Neural cell (in vitro differentiated cells): ENCODE data around the gene ATPAF1.

Experiments used
- CTCF ChIP-seq: fragments of 450-650 bp; IDR thresholded peaks from 2 replicates; pipeline ENCODE4 v1.5.1; 2014; ENCODE audit warnings: antibody characterized with exemption, mild to moderate bottlenecking, moderate library complexity; ENCODE audit not compliant: poor library complexity, severe bottlenecking
- EP300 ChIP-seq: fragments of 450-650 bp; conservative IDR thresholded peaks from 2 replicates; pipeline ENCODE4 v1.6.1; 2014; ENCODE audit warnings: antibody characterized with exemption, mild to moderate bottlenecking, moderate library complexity; ENCODE audit not compliant: poor library complexity, severe bottlenecking
- EZH2 ChIP-seq: fragments of 200-600, 300-800 bp; shearing (Covaris generic), sonication (generic); IDR thresholded peaks from 2 replicates; pipeline ENCODE4 v1.6.1; 2014; ENCODE audit warnings: antibody characterized with exemption, low read length, borderline replicate concordance, mild to moderate bottlenecking; ENCODE audit not compliant: insufficient read depth, poor library complexity, severe bottlenecking
- MXI1 ChIP-seq: fragments of 450-650 bp; conservative IDR thresholded peaks from 2 replicates; pipeline ENCODE4 v1.6.1; 2014; ENCODE audit warnings: antibody characterized with exemption, mild to moderate bottlenecking; ENCODE audit not compliant: poor library complexity, severe bottlenecking
- RAD21 ChIP-seq: fragments of 450-650 bp; conservative IDR thresholded peaks from 2 replicates; pipeline ENCODE4 v1.6.1; 2014; ENCODE audit warnings: antibody characterized with exemption, mild to moderate bottlenecking, moderate library complexity
- REST ChIP-seq: IDR thresholded peaks from 2 replicates; pipeline ENCODE4 v1.6.1; 2012; ENCODE audit warnings: borderline replicate concordance
- SMC3 ChIP-seq: fragments of 450-650 bp; conservative IDR thresholded peaks from 2 replicates; pipeline ENCODE4 v1.6.1; 2014; ENCODE audit warnings: antibody characterized with exemption, mild to moderate bottlenecking, moderate library complexity; ENCODE audit not compliant: poor library complexity
- TAF1 ChIP-seq: IDR thresholded peaks from 2 replicates; pipeline ENCODE4 v1.6.1; 2012; ENCODE audit warnings: low read depth

DNA sequence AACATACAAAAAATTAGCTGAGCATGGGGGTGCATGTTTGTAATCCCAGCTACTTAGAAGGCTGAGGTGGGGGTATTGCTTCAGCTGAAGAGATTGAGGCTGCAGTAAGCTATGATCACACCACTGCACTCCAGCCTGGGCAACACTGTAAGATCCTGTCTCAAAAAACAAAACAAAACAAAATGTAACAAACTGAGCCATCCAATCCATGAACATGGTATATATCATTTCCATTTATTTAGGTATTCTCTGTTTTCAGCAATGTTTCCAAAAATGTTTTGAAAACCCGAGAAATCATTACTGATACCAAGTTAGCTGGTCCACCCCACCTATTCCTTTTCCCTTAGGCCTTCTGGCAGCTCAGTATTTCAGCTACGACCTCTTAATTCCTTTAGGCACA, 18.4 kb downstream of the ATPAF1 start:
- TF ChIP-seq CTCF (no peak), REST (no peak), MXI1 (no peak), EZH2 (no peak), SMC3 (no peak), TAF1 (no peak), EP300 (no peak), RAD21 (no peak)
